Measurements from ENCODE around the gene GAA. TPM values are rescaled to one million over a fixed set of nuclear protein-coding genes. Genes with fewer than 3 reads are reported as not detected.

The GAA gene
- total and polyA plus RNA-seq, 10 of the 15 experiments (the other 5 are each of a cell fraction or from before 2014, with no cell fraction given): 0.18 to 10.5 (median 4.1) TPM

DNA sequence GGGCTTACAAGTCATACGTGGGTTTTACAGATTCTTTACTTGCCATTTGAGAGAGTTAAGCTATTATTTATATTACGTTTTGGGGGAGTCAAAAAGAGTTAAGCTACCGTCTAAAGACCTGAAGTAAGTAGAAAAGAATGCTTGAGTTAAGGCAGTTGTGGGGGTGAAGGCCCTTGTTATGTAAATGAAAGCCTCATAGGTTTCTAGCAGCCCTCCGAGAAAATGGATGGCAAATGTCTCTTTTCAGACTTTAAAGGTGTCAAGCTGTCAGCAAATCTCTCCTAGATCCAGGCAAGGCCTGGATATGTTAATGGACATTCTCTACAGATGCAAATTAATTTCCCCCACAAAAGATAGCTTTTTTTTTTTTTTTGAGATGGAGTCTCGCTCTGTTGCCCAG is 52.8 kb downstream of the GAA start:
- DNase-seq (ENCODE audit: low read depth, low spot score) (no peak), ATAC-seq (no peak), FAIRE-seq (no peak)
- 78% methylated on average over 5 of the region's 5 CpGs for WGBS (ENCODE audit: insufficient coverage, insufficient replicate concordance, low lambda C conversion rate, missing lambda C conversion rate)
- Histone ChIP-seq H2AFZ (ENCODE audit: control insufficient read depth, low read depth, low read length) (no peak overlapping the region), H3K27me3 (replicated peaks in 1 of 2; ENCODE audit: control insufficient read depth in 2 of 2, insufficient read depth in 2 of 2, low read length in 1 of 2) (no peaks in the 10 kb centered on the region), H3K27ac (ENCODE audit: control insufficient read depth, insufficient read depth) (no peak overlapping the region), H3K4me1 (ENCODE audit: control insufficient read depth, insufficient read depth, low read length) (peaks cover 8% of the 10 kb centered on the region), H3K36me3 (ENCODE audit: control insufficient read depth in 2 of 2, insufficient read depth in 2 of 2, low read length in 1 of 2) (no peaks in the 10 kb centered on the region), H3K9ac (ENCODE audit: control insufficient read depth, insufficient read depth, low read length) (no peak overlapping the region), H4K20me1 (ENCODE audit: control insufficient read depth, insufficient read depth) (no peaks in the 10 kb centered on the region), H3K4me2 (ENCODE audit: control insufficient read depth, insufficient read depth) (no peak overlapping the region), H3K4me3 (no peak overlapping the region), H3K9me3 (replicated peaks; ENCODE audit: control insufficient read depth, insufficient read depth, low read length) (peaks cover 4% of the 10 kb centered on the region; the same call in 2 of the 3 replicates), H3K79me2 (ENCODE audit: control insufficient read depth, insufficient read depth, low read length) (no peaks in the 10 kb centered on the region)
- in situ Hi-C loops (cut with MboI) (no loop called here), intact Hi-C loops (cut with micrococcal nuclease; ENCODE audit: unreplicated experiment) (no loop called here)
- TF ChIP-seq DPF2 (IDR thresholded peaks at IDR 0.05) (no peak), EED (IDR thresholded peaks at IDR 0.05; ENCODE audit: low read depth) (no peak), NFIC (IDR thresholded peaks at IDR 0.05; ENCODE audit: low read depth, low read length) (no peak), BACH1 (IDR thresholded peaks at IDR 0.05; ENCODE audit: borderline replicate concordance) (no peak), CHD4 (IDR thresholded peaks at IDR 0.05) (no peak), HDAC6 (IDR thresholded peaks at IDR 0.05; ENCODE audit: unreplicated experiment) (no peak), RCOR1 (conservative IDR thresholded peaks at IDR 0.05; ENCODE audit: low read depth, low read length) (no peak)
- TF ChIP-seq, protein P1, sequence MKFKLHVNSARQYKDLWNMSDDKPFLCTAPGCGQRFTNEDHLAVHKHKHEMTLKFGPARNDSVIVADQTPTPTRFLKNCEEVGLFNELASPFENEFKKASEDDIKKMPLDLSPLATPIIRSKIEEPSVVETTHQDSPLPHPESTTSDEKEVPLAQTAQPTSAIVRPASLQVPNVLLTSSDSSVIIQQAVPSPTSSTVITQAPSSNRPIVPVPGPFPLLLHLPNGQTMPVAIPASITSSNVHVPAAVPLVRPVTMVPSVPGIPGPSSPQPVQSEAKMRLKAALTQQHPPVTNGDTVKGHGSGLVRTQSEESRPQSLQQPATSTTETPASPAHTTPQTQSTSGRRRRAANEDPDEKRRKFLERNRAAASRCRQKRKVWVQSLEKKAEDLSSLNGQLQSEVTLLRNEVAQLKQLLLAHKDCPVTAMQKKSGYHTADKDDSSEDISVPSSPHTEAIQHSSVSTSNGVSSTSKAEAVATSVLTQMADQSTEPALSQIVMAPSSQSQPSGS (IDR thresholded peaks at IDR 0.05; ENCODE audit: low read length): no peak
- POLR2A ChIA-PET: interaction anchor here (0.5 to 0.6 kb wide), 2 partner anchors 228 to 270 kb away, joined by 3 to 4 read pairs; no protein-coding TSS in a partner anchor
- no TSS peak for BruUV-seq (replicated peaks)
- SMC1A ChIA-PET (ENCODE audit: uncharacterized antibody, unreplicated experiment): no interaction called here
- CTCF ChIA-PET: no interaction called here
- RAD21 ChIA-PET (ENCODE audit: unreplicated experiment): no interaction called here

All from GM12878 (cell line).